ACC112 (cell line): ENCODE measurements around the gene EPHB3.

Source experiments
- H2AFZ ChIP-seq: fragments of 200-600 bp; sonication (generic); one replicate; pipeline ENCODE4 v1.6.0; 2017; ENCODE audit warnings: antibody characterized with exemption, low read length; ENCODE audit not compliant: unreplicated experiment
- H3K27ac ChIP-seq: fragments of 200-600 bp; sonication (generic); 2 replicates; pipeline ENCODE4 v1.5.1; 2014; ENCODE audit warnings: low read depth, mild to moderate bottlenecking, antibody characterized with exemption, low read length, moderate library complexity
- H3K27me3 ChIP-seq: fragments of 200-600 bp; sonication (generic); 2 replicates; pipeline ENCODE4 v1.6.1; 2014; ENCODE audit warnings: mild to moderate bottlenecking, antibody characterized with exemption, low read length, moderate library complexity, mixed read lengths; ENCODE audit not compliant: insufficient read depth
- H3K36me3 ChIP-seq: fragments of 200-600 bp; sonication (generic); 2 replicates; pipeline ENCODE4 v1.6.1; 2016; ENCODE audit warnings: mild to moderate bottlenecking, antibody characterized with exemption, low read length, moderate library complexity, mixed read lengths; ENCODE audit not compliant: insufficient read depth
- H3K4me1 ChIP-seq: fragments of 200-600 bp; sonication (generic); one replicate; pipeline ENCODE4 v1.6.1; 2016; ENCODE audit warnings: low read length, mixed read lengths; ENCODE audit not compliant: insufficient read depth, unreplicated experiment, control insufficient read depth
- H3K4me3 ChIP-seq: fragments of 200-600 bp; sonication (generic); 2 replicates; pipeline ENCODE4 v1.5.1; 2014; ENCODE audit warnings: mild to moderate bottlenecking, low read depth, low read length
- H3K79me2 ChIP-seq: fragments of 200-600 bp; sonication (generic); one replicate; pipeline ENCODE4 v1.6.0; 2016; ENCODE audit warnings: low read length; ENCODE audit not compliant: control insufficient read depth, unreplicated experiment, insufficient read depth

Gene EPHB3

DNA sequence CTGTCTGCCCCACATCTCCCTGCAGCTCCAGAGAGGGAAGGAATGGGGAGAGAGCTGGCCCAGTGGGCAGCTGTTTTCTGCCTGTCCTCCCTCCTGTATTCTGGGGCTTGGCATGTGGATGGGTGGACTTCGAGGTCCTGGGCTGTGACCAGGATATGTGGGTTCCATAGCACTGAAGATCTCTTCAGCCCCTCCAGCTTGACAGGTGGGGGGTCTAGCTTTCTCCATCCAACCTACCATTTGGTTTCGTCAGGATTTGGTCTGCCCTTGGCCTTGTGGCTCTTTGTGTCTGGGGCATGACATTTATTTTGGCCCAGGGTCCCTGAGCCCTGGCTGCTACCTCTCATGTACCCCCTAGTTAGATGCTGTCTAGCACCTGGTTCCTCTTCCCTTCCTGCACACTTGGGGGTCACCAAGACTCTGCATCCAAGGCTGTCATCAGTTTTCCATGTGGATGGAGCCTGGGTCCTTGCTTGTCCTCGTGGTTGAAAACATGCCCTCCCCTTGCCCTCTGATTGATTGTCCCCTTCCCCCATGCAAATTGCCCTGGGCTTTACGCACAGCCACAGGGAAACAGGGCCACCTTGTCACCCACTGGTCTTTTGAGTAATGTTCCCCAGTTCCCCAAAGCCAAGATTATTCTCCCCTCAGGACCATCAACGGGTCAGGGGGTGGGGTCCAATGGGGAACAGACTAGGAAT is 3.2 kb downstream of the EPHB3 start:
- H3K79me2 ChIP-seq = no peaks in the 10 kb centered on the region
- no peak overlapping the region for H2AFZ ChIP-seq
- peaks cover 30% of the 10 kb centered on the region for H3K27me3 ChIP-seq
- no peak overlapping the region for H3K4me3 ChIP-seq
- peaks cover 18% of the 10 kb centered on the region for H3K4me1 ChIP-seq
- no peaks in the 10 kb centered on the region for H3K36me3 ChIP-seq
- H3K27ac ChIP-seq = no peak overlapping the region

DNA sequence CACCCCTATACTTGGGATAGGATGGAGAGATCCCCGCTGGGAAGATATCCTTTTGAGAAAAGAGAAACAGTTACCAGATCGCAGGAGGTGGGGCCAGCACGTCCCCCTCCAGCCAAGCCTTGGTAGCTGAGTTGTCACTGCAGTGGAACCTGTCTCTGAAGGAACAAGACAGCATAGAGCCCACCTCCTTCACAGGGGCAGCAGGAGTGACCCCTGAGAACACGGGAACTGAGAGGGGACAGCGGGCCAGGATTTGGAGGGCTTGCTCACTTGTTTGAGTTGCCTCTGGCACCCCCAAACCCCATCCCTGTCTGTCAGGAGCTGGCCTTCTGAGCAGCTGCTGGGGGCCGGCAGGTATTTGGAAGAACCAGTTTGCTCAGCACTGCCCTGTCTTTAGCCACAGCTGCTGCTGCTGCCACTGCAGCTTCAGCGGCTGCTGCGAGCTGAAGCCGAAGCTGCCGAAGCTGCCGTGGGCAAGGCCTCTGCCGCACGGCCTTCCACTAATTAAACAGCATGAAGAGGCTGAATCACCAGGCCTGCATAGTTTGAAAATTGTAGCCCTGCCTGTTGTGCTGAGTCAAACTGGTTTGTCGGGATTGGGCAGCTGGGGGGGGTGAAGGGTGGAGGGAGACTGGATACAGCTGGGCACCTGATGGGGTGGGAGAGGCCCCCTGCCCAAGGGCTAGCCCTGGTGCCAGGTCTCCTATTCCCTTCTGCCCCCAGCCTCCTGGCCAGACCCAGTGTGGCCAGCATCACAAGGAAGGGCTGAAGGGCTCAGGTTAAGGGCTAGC is 4.0 kb downstream of the EPHB3 start:
- Histone ChIP-seq H3K27me3 (peaks cover 24% of the 10 kb centered on the region), H3K36me3 (no peaks in the 10 kb centered on the region), H3K79me2 (no peaks in the 10 kb centered on the region), H3K4me3 (no peak overlapping the region), H2AFZ (no peak overlapping the region), H3K4me1 (peaks cover 16% of the 10 kb centered on the region), H3K27ac (no peak overlapping the region)

DNA sequence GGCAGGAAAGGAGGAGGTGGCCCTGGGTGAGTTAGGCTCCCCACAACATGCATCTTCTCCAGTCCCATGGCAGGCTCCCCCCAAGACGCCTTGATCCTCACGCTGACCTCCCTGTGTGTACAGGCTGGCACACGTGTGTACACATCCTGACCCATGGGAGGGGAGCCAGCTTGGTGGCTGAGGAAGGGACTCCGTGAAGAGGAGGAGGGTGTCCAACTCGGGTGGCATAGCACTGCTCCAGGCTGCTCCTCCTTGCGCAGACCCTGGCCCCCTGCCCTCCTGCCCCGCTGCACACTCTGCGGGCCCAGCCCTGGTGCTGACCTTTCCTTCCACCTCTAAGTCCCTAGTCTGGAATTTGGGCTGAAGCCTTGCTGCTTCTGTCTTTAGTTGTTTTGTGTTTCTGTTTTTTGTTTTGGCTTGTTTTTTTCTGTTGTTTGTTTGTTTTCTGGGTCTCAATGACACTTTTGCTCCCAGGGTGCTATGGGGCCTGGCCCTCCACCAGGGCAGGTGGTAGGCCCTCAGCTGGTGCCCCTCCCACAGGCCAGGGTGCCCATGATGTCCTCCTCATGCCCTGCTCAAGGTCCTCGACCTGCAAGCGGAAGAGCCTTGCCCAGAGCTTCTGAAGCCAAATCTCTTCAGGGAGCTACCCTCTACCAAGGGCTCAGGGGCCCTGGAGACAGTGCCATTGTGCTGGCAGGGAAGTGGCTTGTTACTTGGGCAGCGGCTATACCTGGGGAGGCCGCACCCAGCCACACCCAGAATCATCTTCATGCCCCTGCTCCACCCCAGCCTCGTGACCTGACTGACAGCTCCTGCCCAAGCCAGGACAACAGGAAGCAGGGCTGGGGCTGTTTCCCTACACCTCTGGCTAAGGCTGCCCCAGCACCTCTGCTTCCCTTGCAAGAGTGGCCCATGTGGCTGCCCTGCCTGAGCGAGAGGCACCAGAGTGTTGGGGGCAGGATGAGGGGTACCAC is 5.1 kb downstream of the EPHB3 start:
- Histone ChIP-seq H3K27ac (no peak overlapping the region), H3K36me3 (no peaks in the 10 kb centered on the region), H2AFZ (no peak overlapping the region), H3K79me2 (no peaks in the 10 kb centered on the region), H3K4me3 (no peak overlapping the region), H3K4me1 (peaks cover 11% of the 10 kb centered on the region), H3K27me3 (peaks cover 17% of the 10 kb centered on the region)

DNA sequence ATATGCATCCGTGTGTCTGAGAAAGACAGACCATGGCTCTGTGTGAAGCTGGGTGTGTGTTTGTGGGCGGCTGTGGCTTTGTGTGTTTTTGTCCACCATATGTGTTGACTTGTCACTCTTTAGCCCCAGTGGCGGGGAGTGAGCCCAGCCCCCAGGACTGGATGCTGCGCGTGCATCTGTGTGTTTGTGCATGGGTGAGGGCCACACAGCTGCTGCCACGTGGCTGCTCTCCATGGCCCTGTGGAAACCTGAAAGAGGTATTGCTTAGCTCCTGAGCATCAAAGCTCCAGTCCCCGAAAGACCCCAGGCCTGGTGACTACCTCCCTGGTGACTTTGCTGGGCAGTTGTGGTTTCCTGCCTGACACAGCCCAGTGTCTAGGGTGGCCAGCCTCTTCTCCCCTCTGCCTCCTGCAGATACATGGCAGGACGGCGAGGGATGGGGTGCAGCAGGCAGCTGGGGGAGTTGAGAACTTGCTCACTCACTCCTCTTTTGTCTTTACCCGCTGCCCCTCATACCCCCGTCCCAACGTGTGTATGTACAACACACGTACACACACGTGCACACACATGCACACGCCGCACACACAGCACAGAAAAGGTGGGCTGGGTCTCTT is 6.5 kb downstream of the EPHB3 start:
- Histone ChIP-seq H3K4me3 (peak overlapping the region; percentile 81), H3K79me2 (no peaks in the 10 kb centered on the region), H2AFZ (no peak overlapping the region), H3K36me3 (no peaks in the 10 kb centered on the region), H3K27me3 (peaks cover 5% of the 10 kb centered on the region), H3K27ac (no peak overlapping the region), H3K4me1 (peaks cover 11% of the 10 kb centered on the region)

DNA sequence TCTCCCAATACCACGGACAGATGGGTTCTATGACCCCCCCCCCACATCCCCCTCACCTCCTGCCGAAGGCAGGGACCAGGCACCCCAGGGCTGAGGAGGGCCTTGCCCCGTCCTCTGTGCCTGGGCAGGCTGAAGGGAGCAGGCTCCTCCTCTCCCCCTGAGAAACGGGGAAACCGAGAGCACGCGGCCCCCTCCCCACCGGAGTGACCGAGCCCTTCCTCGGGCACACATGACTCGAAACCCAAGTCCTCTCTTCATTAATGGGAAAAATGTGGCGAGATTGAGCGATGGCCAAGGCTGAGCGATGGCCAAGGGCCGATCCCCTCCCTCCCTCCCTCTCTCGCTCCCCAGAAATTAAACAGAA is 7.0 kb downstream of the EPHB3 start:
- Histone ChIP-seq H3K4me1 (peaks cover 11% of the 10 kb centered on the region), H3K27me3 (peaks cover under 1% of the 10 kb centered on the region; the same call in 1 of the 2 replicates), H3K4me3 (peak overlapping the region; percentile 81), H3K79me2 (no peaks in the 10 kb centered on the region), H3K27ac (no peak overlapping the region), H2AFZ (no peak overlapping the region), H3K36me3 (no peaks in the 10 kb centered on the region)

DNA sequence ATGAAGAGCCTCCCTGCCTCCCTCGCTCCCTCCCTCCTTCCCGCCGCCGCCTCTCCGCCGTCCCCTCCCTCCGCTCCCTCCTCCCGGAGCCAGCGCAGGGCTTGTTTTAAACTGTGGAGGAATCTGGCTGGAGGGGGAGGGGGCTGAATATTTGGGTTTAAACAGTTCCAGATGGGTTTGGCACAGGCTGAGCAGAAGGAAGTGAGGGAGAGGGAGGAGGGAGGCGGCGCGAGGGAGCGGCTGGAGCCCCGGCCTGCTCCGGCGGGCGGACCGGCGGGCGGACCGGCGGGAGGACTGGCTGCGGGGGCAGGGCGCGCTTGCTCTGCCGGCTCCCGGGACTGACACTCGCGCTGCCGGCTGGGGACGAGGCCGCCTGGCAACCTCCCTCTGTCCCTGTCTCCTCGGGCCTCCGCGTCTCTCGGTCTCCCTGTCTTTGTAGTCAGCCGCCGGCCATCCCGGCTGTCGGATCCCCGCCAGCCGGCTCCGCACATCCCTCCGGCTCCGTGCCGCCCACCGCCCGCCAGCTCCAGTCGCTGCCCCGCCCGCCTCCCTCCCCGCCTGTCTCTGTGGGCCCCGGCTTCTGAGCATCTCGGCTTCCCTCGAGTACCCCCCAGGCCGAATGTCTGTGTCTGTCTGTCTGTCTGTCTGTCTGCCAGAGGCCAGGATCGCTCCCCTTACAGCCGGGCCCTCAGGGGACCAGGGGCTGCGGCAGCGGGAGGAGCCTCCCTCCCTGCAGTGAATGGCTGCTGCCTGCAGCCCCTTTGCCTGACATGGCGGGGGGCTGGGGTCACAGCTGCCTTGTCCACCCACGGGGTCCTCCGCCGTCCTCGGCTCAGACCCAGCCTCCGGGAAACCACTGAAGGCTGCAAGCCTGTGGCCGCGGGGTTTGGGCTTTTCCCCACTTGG is 7.6 kb downstream of the EPHB3 start:
- peaks cover 11% of the 10 kb centered on the region for H3K4me1 ChIP-seq
- no peak overlapping the region for H3K27ac ChIP-seq
- no peaks in the 10 kb centered on the region for H3K36me3 ChIP-seq
- H3K79me2 ChIP-seq = no peaks in the 10 kb centered on the region
- H2AFZ ChIP-seq = peak overlapping the region; percentile 15
- H3K27me3 ChIP-seq = no peaks in the 10 kb centered on the region
- peak overlapping the region; percentile 81 for H3K4me3 ChIP-seq

DNA sequence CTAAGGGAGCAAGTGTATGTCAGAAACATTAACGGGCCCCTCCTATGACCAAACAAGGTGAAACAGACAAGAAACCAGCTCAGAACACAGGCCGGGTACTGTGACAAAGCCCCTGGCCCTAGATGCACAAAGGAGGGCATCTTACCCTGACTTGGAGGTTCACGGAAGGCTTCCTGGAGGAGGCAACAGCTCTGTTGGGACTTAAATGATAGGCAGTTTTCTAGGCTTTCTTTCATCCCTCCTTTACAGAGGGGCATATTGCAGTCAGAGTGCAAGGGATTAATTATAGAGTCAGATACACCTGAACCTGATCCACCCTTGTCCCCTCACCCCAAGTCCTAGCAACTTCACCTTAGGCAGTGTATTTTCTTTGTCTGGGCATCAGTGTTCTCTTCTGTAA is 8.4 kb downstream of the EPHB3 start:
- Histone ChIP-seq H2AFZ (no peak overlapping the region), H3K79me2 (no peaks in the 10 kb centered on the region), H3K4me1 (peaks cover 11% of the 10 kb centered on the region), H3K27ac (no peak overlapping the region), H3K36me3 (no peaks in the 10 kb centered on the region), H3K27me3 (no peaks in the 10 kb centered on the region), H3K4me3 (peak overlapping the region; percentile 81; the same call in 1 of the 2 replicates)

DNA sequence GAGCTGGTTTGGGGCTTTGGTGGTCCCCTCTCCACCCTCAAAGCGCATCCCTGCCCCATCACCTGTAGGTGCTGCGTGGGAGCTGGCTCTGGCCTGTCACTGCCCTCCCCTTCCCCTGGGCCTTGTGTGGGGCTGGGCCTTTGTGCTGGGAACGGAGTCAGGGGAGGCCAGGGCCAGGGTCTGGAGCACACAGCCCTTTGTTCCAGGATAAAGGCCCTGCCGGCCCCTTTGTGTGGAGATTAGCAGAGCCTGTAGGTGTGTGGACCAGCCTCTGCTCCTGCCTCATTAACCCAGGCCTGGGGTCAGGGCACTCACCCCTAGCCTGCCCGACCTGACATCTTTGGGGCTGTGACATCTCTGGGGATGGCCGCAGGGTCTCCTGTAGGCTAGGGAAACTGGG is 8.9 kb downstream of the EPHB3 start:
- H3K4me1 ChIP-seq = peaks cover 11% of the 10 kb centered on the region
- H3K27me3 ChIP-seq = no peaks in the 10 kb centered on the region
- H3K79me2 ChIP-seq = no peaks in the 10 kb centered on the region
- H3K4me3 ChIP-seq = no peak overlapping the region
- no peak overlapping the region for H2AFZ ChIP-seq
- no peak overlapping the region for H3K27ac ChIP-seq
- no peaks in the 10 kb centered on the region for H3K36me3 ChIP-seq

DNA sequence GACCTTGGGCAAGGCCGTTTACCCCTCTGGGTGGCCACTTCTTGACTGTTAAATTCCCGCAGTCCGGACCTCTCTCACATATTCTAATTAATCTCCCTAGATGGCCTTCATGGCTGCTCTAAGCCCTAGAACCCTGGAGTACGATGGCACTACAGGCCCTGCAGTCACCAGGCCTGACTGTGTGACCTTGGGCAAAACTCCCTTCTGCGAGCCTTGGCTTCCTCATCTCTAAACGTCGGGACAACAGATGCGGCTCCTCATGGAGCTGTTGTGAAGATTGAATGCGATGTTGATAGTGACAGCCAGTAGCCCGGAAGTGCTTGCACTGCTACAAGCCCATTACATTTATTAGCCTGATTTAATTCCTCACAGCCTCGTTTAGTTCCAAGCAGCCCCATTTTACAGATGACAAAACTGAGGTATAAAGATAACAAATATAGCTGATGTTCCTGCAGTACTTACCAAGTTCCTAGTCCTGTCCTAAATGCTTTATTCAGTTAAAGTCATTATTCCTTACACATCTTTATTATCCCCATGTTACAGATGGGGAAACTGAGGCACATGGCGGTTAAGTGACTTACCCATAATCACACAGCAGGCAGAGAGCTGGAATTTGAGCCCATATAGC is 10.3 kb downstream of the EPHB3 start:
- Histone ChIP-seq H3K4me3 (no peak overlapping the region), H3K4me1 (peaks cover 11% of the 10 kb centered on the region), H3K27me3 (no peaks in the 10 kb centered on the region), H3K79me2 (no peaks in the 10 kb centered on the region), H3K27ac (no peak overlapping the region), H3K36me3 (no peaks in the 10 kb centered on the region), H2AFZ (no peak overlapping the region)
